Keratinocyte (primary cell): ENCODE data around the gene KNG1. TPM values are rescaled to one million over a fixed set of nuclear protein-coding genes. Genes with fewer than 3 reads are reported as not detected.
A peak's percentile ranks its signal among the peaks of the same experiment; 100 is the strongest.

ENCODE experiments used
- DNase-seq: peaks from one replicate; pipeline ENCODE4 v3.0.0-alpha.2; 2011; ENCODE audit warnings: low read depth, missing footprints, low spot score
- FAIRE-seq: peaks from 2 replicates; lab custom pipeline; 2011; peaks lifted over from hg19 to GRCh38; lab: Jason Lieb, UNC
- H2AFZ ChIP-seq: 2 replicates; pipeline ENCODE4 v1.6.0; 2012; ENCODE audit warnings: low read length, control low read depth, inconsistent platforms; ENCODE audit not compliant: control insufficient read depth
- H3K27ac ChIP-seq: 2 replicates; pipeline ENCODE4 v1.5.1; 2011; ENCODE audit warnings: low read length; ENCODE audit not compliant: control insufficient read depth, insufficient read depth
- H3K27me3 ChIP-seq: 3 replicates; pipeline ENCODE4 v1.6.0; 2011; ENCODE audit warnings: low read length; ENCODE audit not compliant: control insufficient read depth, insufficient read depth; ENCODE audit errors: extremely low read depth
- H3K36me3 ChIP-seq, 2 experiments: 2 replicates in 1 of 2; 3 replicates in 1 of 2; pipeline ENCODE4 v1.5.1; 2011; ENCODE audit warnings: low read length in 2 of 2, mild to moderate bottlenecking in 1 of 2; ENCODE audit not compliant: control insufficient read depth in 2 of 2, insufficient read depth in 2 of 2; ENCODE audit errors: extremely low read depth in 1 of 2
- H3K4me1 ChIP-seq: 3 replicates; pipeline ENCODE4 v1.5.1; 2011; ENCODE audit warnings: low read length; ENCODE audit not compliant: control insufficient read depth, insufficient read depth; ENCODE audit errors: extremely low read depth
- H3K4me2 ChIP-seq: 3 replicates; pipeline ENCODE4 v1.6.0; 2011; ENCODE audit warnings: low read depth, low read length; ENCODE audit not compliant: control insufficient read depth, insufficient read depth; ENCODE audit errors: extremely low read depth
- H3K4me3 ChIP-seq, 3 experiments: fragments of 200-600 bp in 1 of 3; sonication (generic) in 1 of 3; 2 replicates in 2 of 3; 3 replicates in 1 of 3; pipeline ENCODE4 v1.5.1; 2011 to 2016; ENCODE audit warnings: low read length in 3 of 3, mild to moderate bottlenecking in 3 of 3, control low read depth in 2 of 3, inconsistent platforms in 1 of 3, low read depth in 1 of 3, mixed read lengths in 1 of 3, mixed run types in 1 of 3, moderate library complexity in 1 of 3; ENCODE audit not compliant: control insufficient read depth in 2 of 3, insufficient read depth in 2 of 3; ENCODE audit errors: extremely low read depth in 1 of 3
- H3K79me2 ChIP-seq: 2 replicates; pipeline ENCODE4 v1.6.0; 2012; ENCODE audit warnings: low read length; ENCODE audit not compliant: control insufficient read depth, insufficient read depth
- H3K9ac ChIP-seq: 3 replicates; pipeline ENCODE4 v1.6.0; 2011; ENCODE audit warnings: low read length; ENCODE audit not compliant: control insufficient read depth, insufficient read depth; ENCODE audit errors: extremely low read depth
- H3K9me1 ChIP-seq: 3 replicates; pipeline ENCODE4 v1.6.0; 2011; ENCODE audit warnings: low read length; ENCODE audit not compliant: control insufficient read depth, insufficient read depth; ENCODE audit errors: extremely low read depth
- H3K9me3 ChIP-seq: 2 replicates; pipeline ENCODE4 v1.5.1; 2012; ENCODE audit warnings: low read depth, low read length; ENCODE audit not compliant: control insufficient read depth
- H4K20me1 ChIP-seq: 3 replicates; pipeline ENCODE4 v1.6.0; 2011; ENCODE audit warnings: low read length; ENCODE audit not compliant: control insufficient read depth, insufficient read depth; ENCODE audit errors: extremely low read depth
- EZH2 ChIP-seq: IDR thresholded peaks from one replicate; pipeline ENCODE4 v1.6.1; 2012; ENCODE audit warnings: inconsistent platforms, mild to moderate bottlenecking, low read length, moderate library complexity
- dilution Hi-C: fragments of 300-500 bp; cut with MboI; formaldehyde crosslinking; loops from one replicate; pipeline ENCODE4 v1.7.0; 2020; ENCODE audit warnings: low sequenced_read_pairs; ENCODE audit not compliant: extremely low pct_ligation_motif_present
- polyA plus RNA-seq, 5 experiments: library from polyadenylated mRNA; depleted of rRNA in 3 of 5; stranded (reverse) in 3 of 5; stranded (forward) in 1 of 5; unstranded in 1 of 5; fragments of >200 nt; gene quantifications; 1 replicate in 1 of 5; 2 replicates in 3 of 5; 3 replicates in 1 of 5; pipeline versions ENCODE4 v1.2.1 to v1.2.3, GENCODE V29; 2011 to 2012; ENCODE audit warnings: missing spikeins in 2 of 5, low read depth in 1 of 5, low replicate concordance in 1 of 5
- TF ChIP-seq, protein P1 (sequence below), 3 experiments: IDR thresholded peaks in 1 of 3; conservative IDR thresholded peaks in 1 of 3; optimal IDR thresholded peaks in 1 of 3; 2 replicates in 2 of 3; 3 replicates in 1 of 3; pipeline versions ENCODE3 to v1.5.1; 2011; ENCODE audit warnings: low read length in 3 of 3, mild to moderate bottlenecking in 3 of 3, moderate library complexity in 2 of 3, control low read depth in 1 of 3, inconsistent platforms in 1 of 3; ENCODE audit not compliant: insufficient read depth in 2 of 3; ENCODE audit errors: extremely low read depth in 1 of 3

KNG1 gene
- polyA plus RNA-seq, 1 donor (not counting 4 experiments of a cell fraction or from before 2014, with no cell fraction given), result not detected

DNA sequence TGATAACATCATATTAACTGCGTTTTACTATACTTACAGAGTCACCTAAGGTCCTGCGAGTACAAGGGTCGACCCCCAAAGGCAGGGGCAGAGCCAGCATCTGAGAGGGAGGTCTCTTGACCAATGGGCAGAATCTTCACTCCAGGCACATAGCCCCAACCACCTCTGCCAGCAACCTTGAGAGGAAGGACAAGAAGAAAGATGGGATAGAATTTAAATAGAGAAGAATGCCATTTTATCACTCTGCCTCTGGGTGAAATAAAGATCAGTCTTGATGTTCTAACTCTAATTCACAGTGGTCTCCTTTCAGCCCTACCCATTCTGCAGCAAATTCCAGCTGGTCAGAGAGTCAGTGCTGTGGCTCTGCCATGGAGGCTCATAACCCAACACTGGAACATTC lies 26.5 kb downstream of the KNG1 start:
- Histone ChIP-seq H4K20me1 (no peaks in the 10 kb centered on the region), H3K9me1 (no peaks in the 10 kb centered on the region), H3K4me1 (peaks cover 7% of the 10 kb centered on the region), H3K27me3 (no peaks in the 10 kb centered on the region), H3K9me3 (no peaks in the 10 kb centered on the region), H3K36me3 (no peaks in the 10 kb centered on the region), H3K9ac (no peak overlapping the region), H3K4me3 (no peak overlapping the region), H3K79me2 (no peaks in the 10 kb centered on the region), H3K4me2 (no peak overlapping the region), H3K27ac (no peak overlapping the region), H2AFZ (no peak overlapping the region)
- DNase-seq (no peak), FAIRE-seq (no peak)
- dilution Hi-C loops, result no loop called here
- no peak for TF ChIP-seq EZH2

DNA sequence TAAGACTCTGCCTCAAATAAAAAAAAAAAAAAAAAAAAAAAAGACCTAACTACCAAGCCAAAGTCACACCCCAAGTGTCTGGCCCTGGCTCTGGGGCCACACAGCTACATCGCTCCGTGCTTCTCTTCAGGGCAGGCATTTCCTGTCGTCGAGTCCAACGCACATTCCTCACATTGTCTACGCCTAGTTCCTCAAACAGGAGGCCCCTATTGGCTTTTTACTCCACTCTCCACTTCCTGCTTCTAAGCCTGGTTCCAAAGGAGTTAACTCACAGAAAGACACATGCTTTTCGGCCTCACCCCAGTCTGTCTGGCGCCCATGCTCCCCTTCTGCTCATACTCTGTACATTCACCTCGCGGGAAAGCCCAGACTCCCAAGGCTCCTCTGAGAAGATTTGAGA lies 28.8 kb downstream of the KNG1 start:
- peak overlapping the region; percentile 62 for H3K27ac ChIP-seq
- peak overlapping the region; percentile 57 for H3K4me2 ChIP-seq
- H3K27me3 ChIP-seq, result no peaks in the 10 kb centered on the region
- dilution Hi-C loops, result no loop called here
- H2AFZ ChIP-seq, result peak overlapping the region; percentile 73
- H3K9ac ChIP-seq, result peak overlapping the region; percentile 43
- no peaks in the 10 kb centered on the region for H4K20me1 ChIP-seq
- peak; percentile 87 for FAIRE-seq
- peaks cover 7% of the 10 kb centered on the region for H3K4me1 ChIP-seq
- H3K79me2 ChIP-seq, result no peaks in the 10 kb centered on the region
- no peak overlapping the region for H3K4me3 ChIP-seq
- DNase-seq, result no peak
- H3K9me1 ChIP-seq, result no peaks in the 10 kb centered on the region
- no peaks in the 10 kb centered on the region for H3K36me3 ChIP-seq
- no peaks in the 10 kb centered on the region for H3K9me3 ChIP-seq
- TF ChIP-seq EZH2, result no peak
- TF ChIP-seq, protein P1, sequence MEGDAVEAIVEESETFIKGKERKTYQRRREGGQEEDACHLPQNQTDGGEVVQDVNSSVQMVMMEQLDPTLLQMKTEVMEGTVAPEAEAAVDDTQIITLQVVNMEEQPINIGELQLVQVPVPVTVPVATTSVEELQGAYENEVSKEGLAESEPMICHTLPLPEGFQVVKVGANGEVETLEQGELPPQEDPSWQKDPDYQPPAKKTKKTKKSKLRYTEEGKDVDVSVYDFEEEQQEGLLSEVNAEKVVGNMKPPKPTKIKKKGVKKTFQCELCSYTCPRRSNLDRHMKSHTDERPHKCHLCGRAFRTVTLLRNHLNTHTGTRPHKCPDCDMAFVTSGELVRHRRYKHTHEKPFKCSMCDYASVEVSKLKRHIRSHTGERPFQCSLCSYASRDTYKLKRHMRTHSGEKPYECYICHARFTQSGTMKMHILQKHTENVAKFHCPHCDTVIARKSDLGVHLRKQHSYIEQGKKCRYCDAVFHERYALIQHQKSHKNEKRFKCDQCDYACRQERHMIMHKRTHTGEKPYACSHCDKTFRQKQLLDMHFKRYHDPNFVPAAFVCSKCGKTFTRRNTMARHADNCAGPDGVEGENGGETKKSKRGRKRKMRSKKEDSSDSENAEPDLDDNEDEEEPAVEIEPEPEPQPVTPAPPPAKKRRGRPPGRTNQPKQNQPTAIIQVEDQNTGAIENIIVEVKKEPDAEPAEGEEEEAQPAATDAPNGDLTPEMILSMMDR (optimal IDR thresholded peaks at IDR 0.05 in 1 of 3, IDR thresholded peaks at IDR 0.05 in 1 of 3, conservative IDR thresholded peaks at IDR 0.05 in 1 of 3; ENCODE audit: extremely low read depth in 1 of 3, insufficient read depth in 2 of 3, low read length in 3 of 3), result no peak

DNA sequence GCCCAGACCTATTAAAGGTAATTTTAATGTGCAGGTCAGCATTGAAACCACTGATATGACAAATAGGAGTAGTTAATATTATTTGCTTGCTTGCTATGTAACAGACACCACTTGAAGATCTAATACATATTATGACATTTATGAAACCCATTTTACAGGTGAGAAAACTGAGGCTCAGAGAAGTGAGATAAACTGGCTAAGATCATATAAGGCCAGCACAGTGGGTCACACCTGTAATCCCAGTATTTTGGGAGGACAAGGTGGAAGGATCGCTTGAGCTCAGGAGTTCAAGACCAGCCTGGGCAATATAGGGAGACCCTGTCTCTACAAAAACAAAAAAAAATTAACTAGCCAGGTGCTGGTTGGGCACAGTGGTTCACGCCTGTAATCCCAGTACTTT lies 33.2 kb downstream of the KNG1 start:
- dilution Hi-C loops, result no loop called here
- FAIRE-seq, result no peak
- H3K27ac ChIP-seq, result no peak overlapping the region

More for the DNA sequence above, 33.2 kb downstream of the KNG1 start:
- no peak overlapping the region for H3K4me2 ChIP-seq
- H3K9me1 ChIP-seq, result no peaks in the 10 kb centered on the region
- no peak for DNase-seq
- H3K9me3 ChIP-seq, result no peaks in the 10 kb centered on the region
- no peak overlapping the region for H3K9ac ChIP-seq
- TF ChIP-seq, protein P1 (optimal IDR thresholded peaks at IDR 0.05 in 1 of 3, IDR thresholded peaks at IDR 0.05 in 1 of 3, conservative IDR thresholded peaks at IDR 0.05 in 1 of 3; ENCODE audit: extremely low read depth in 1 of 3, insufficient read depth in 2 of 3, low read length in 3 of 3), result no peak
- no peak for TF ChIP-seq EZH2
- H4K20me1 ChIP-seq, result no peaks in the 10 kb centered on the region
- H3K27me3 ChIP-seq, result no peaks in the 10 kb centered on the region
- H3K79me2 ChIP-seq, result no peaks in the 10 kb centered on the region
- no peak overlapping the region for H3K4me3 ChIP-seq
- H2AFZ ChIP-seq, result no peak overlapping the region
- no peaks in the 10 kb centered on the region for H3K36me3 ChIP-seq
- H3K4me1 ChIP-seq, result peaks cover 30% of the 10 kb centered on the region
